GM12872 (cell line): ENCODE results near the gene HSFX3.

Source experiments
- CTCF ChIP-seq: IDR thresholded peaks from 3 replicates; pipeline ENCODE4 v1.5.1; 2011; ENCODE audit warnings: low read depth, mild to moderate bottlenecking, low read length, moderate library complexity; ENCODE audit not compliant: insufficient read depth

HSFX3 gene

GRCh38 chrX:149508467-149508866 is 41.3 kb downstream of the HSFX3 start:
- TF ChIP-seq CTCF, result no peak

GRCh38 chrX:149506349-149506748 is 43.4 kb downstream of the HSFX3 start:
- TF ChIP-seq CTCF, result no peak

- TF ChIP-seq CTCF, result no peak
These were observed 44.1 kb downstream of the HSFX3 start for GRCh38 chrX:149505671-149506070.

- no peak for TF ChIP-seq CTCF
These were observed 44.6 kb downstream of the HSFX3 start, which contains the start of gene IDS for GRCh38 chrX:149504915-149505651. IDS (minus strand) TSS chrX:149505306; CDS start chrX:149505137, 169 bp downstream.

- TF ChIP-seq CTCF, result peak; percentile 71
These were observed 45.4 kb downstream of the HSFX3 start for GRCh38 chrX:149504226-149504914.

- no peak for TF ChIP-seq CTCF
These were observed 50.0 kb downstream of the HSFX3 start for GRCh38 chrX:149499766-149500165.

GRCh38 chrX:149498767-149499166 is 51.0 kb downstream of the HSFX3 start:
- TF ChIP-seq CTCF, result no peak
